Measurements from ENCODE around the gene RASSF7. TPM values are rescaled to one million over a fixed set of nuclear protein-coding genes. Genes with fewer than 3 reads are reported as not detected.

Gene RASSF7
- total and polyA plus RNA-seq, 2 donors (not counting 3 experiments of a cell fraction or from before 2014, with no cell fraction given), result 14.1 to 19.9 TPM

DNA sequence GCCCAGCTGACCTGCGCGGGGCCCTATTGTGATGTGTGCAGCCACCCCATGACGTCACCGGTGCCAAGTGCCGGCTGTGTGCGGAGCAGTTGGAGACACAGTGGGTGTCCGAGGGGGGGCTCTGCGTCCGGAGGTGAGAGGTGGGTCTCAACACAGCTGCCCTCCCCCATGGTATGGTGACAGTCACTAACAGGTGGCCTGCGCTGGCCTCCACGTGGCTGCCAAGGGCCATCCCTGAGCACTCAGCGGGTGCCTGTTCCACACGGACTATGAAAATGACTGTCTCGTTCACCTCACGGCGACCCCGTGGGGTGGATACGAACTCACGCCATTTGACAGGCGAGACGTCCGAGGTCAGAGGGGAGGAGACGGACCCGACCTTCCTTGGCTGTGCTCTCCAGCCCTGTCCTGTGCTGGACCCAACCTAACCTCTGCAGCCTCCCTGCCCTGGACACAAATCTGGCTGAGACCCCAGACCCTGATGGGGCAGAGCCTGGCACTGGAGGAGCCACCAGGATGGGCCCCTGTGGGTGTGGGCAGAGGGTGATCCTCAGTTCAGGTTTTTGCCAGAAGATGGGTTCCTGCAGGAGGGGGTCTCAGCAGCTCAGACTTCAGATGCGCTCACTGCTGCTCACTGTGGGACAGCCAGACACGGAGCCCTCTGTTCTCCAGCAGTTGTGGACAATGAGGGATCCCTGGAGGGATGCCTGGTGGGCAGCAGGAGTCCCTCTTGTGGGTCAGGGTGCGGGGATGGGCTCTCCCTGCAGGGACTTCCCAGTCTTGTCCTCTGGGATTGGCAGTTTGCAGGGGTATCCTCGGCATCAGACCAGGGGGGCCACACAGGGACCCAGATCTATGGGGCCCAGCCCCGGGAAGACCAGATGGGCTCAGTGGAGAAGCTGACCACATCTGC lies 31.7 kb upstream of the RASSF7 start:
- DNase-seq (ENCODE audit: low read depth, low spot score) (no peak), FAIRE-seq (no peak)
- no TSS peak for BruUV-seq (replicated peaks)
- no peak overlapping the region for H3K4me3 ChIP-seq (replicated peaks in 1 of 3; ENCODE audit: insufficient read depth in 1 of 3, low read depth in 1 of 3, low read length in 3 of 3)
- peaks cover 4% of the 10 kb centered on the region for H3K4me1 ChIP-seq (ENCODE audit: control insufficient read depth, extremely low read depth, insufficient read depth, low read length)
- H3K9me1 ChIP-seq (replicated peaks; ENCODE audit: control insufficient read depth, extremely low read depth, insufficient read depth, low read length), result no peaks in the 10 kb centered on the region
- H3K79me2 ChIP-seq (ENCODE audit: control insufficient read depth, insufficient read depth, low read length), result peaks cover 7% of the 10 kb centered on the region
- H3K4me2 ChIP-seq (ENCODE audit: insufficient read depth, low read length), result no peak overlapping the region
- no peak overlapping the region for H3K9ac ChIP-seq (replicated peaks; ENCODE audit: extremely low read depth, insufficient read depth, low read length)
- no peak overlapping the region for H2AFZ ChIP-seq (ENCODE audit: low read depth, low read length)
- ChIA-PET CTCF (interaction anchor here (2.2 kb wide), 1 partner anchor 10 kb away, joined by 5 read pairs; no protein-coding TSS in a partner anchor), POLR2A (no interaction called here)
- dilution Hi-C loops (cut with MboI; ENCODE audit: extremely low pct_ligation_motif_present, low sequenced_read_pairs) (no loop called here), intact Hi-C loops (cut with micrococcal nuclease) (no loop called here)
- H3K27ac ChIP-seq (ENCODE audit: insufficient read depth, low read depth, low read length), result no peak overlapping the region
- no peaks in the 10 kb centered on the region for H4K20me1 ChIP-seq (replicated peaks; ENCODE audit: control insufficient read depth, extremely low read depth, insufficient read depth, low read length)
- H3K27me3 ChIP-seq (ENCODE audit: control insufficient read depth in 2 of 2, insufficient read depth in 2 of 2, low read length in 2 of 2), result no peaks in the 10 kb centered on the region
- TF ChIP-seq GATA2 (IDR thresholded peaks at IDR 0.05; ENCODE audit: insufficient read depth, insufficient read length, low read depth, low read length), result no peak
- peaks cover 4 to 18% of the 10 kb centered on the region in 2 experiments for H3K36me3 ChIP-seq (ENCODE audit: control insufficient read depth in 2 of 2, extremely low read depth in 1 of 2, insufficient read depth in 2 of 2, low read length in 2 of 2)
- H3K9me3 ChIP-seq (replicated peaks; ENCODE audit: control insufficient read depth, insufficient read depth, low read length), result no peaks in the 10 kb centered on the region

DNA sequence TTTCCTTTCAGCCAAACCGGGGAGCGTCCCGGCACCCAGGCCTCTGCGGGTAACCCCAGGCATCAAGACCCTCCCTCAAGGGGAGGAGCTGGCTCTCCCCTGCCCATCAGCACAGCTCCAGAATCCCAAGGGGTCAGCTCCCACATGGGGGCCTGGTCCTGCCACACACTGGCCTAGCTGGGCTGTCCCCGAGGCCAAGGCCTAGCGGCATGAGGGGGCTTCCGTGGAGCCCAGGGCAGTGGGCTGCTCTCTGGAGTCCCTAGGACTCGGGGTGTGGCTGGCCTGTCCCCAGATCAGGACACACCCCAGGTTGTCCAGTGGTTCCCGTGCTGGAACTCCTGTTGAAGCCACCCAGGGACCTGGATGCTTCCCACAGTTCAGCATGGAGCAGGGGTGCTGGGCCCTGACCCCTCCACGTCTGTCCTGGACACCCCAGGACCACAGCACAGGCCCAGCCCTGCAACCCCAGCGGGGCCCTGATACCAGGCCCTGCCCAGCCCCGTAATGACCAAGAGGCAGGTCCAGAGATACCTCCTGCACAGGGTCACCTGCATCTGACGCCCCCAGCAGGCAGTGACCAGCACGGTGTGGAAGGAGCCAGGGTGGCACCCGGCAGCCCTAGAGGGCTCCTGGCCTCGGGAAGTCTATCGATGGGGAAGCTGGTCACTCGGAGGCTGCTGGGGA lies 30.9 kb upstream of the RASSF7 start:
- CTCF ChIA-PET, result no interaction called here
- Histone ChIP-seq H3K9me1 (replicated peaks; ENCODE audit: control insufficient read depth, extremely low read depth, insufficient read depth, low read length) (no peaks in the 10 kb centered on the region), H3K4me2 (ENCODE audit: insufficient read depth, low read length) (no peak overlapping the region), H3K4me1 (ENCODE audit: control insufficient read depth, extremely low read depth, insufficient read depth, low read length) (peaks cover 4% of the 10 kb centered on the region), H3K9me3 (replicated peaks; ENCODE audit: control insufficient read depth, insufficient read depth, low read length) (no peaks in the 10 kb centered on the region), H4K20me1 (replicated peaks; ENCODE audit: control insufficient read depth, extremely low read depth, insufficient read depth, low read length) (no peaks in the 10 kb centered on the region), H3K36me3 (ENCODE audit: control insufficient read depth in 2 of 2, extremely low read depth in 1 of 2, insufficient read depth in 2 of 2, low read length in 2 of 2) (peaks cover 4 to 18% of the 10 kb centered on the region in 2 experiments), H3K27me3 (ENCODE audit: control insufficient read depth in 2 of 2, insufficient read depth in 2 of 2, low read length in 2 of 2) (no peaks in the 10 kb centered on the region), H3K9ac (replicated peaks; ENCODE audit: extremely low read depth, insufficient read depth, low read length) (no peak overlapping the region), H3K79me2 (ENCODE audit: control insufficient read depth, insufficient read depth, low read length) (peaks cover 15% of the 10 kb centered on the region), H3K27ac (ENCODE audit: insufficient read depth, low read depth, low read length) (no peak overlapping the region), H3K4me3 (replicated peaks in 1 of 3; ENCODE audit: insufficient read depth in 1 of 3, low read depth in 1 of 3, low read length in 3 of 3) (no peak overlapping the region), H2AFZ (ENCODE audit: low read depth, low read length) (no peak overlapping the region)
- DNase-seq (ENCODE audit: low read depth, low spot score), result no peak
- intact Hi-C loops (cut with micrococcal nuclease) (no loop called here), dilution Hi-C loops (cut with MboI; ENCODE audit: extremely low pct_ligation_motif_present, low sequenced_read_pairs) (no loop called here)
- FAIRE-seq, result no peak
- BruUV-seq (replicated peaks), result no TSS peak
- POLR2A ChIA-PET, result no interaction called here
- TF ChIP-seq FOS (IDR thresholded peaks at IDR 0.05; ENCODE audit: borderline replicate concordance, insufficient read depth, low read length), result no peak
- no peak for TF ChIP-seq GATA2 (IDR thresholded peaks at IDR 0.05; ENCODE audit: insufficient read depth, insufficient read length, low read depth, low read length)
- TF ChIP-seq POLR2AphosphoS5 (IDR thresholded peaks at IDR 0.05; ENCODE audit: insufficient read depth, low read depth, low read length), result no peak
- TF ChIP-seq, protein P1, sequence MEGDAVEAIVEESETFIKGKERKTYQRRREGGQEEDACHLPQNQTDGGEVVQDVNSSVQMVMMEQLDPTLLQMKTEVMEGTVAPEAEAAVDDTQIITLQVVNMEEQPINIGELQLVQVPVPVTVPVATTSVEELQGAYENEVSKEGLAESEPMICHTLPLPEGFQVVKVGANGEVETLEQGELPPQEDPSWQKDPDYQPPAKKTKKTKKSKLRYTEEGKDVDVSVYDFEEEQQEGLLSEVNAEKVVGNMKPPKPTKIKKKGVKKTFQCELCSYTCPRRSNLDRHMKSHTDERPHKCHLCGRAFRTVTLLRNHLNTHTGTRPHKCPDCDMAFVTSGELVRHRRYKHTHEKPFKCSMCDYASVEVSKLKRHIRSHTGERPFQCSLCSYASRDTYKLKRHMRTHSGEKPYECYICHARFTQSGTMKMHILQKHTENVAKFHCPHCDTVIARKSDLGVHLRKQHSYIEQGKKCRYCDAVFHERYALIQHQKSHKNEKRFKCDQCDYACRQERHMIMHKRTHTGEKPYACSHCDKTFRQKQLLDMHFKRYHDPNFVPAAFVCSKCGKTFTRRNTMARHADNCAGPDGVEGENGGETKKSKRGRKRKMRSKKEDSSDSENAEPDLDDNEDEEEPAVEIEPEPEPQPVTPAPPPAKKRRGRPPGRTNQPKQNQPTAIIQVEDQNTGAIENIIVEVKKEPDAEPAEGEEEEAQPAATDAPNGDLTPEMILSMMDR (IDR thresholded peaks at IDR 0.05; ENCODE audit: extremely low read depth in 1 of 2, insufficient read depth in 1 of 2, low read depth in 1 of 2, low read length in 2 of 2), result no peak
- TF ChIP-seq JUN (IDR thresholded peaks at IDR 0.05; ENCODE audit: borderline replicate concordance, insufficient read depth, insufficient read length, low read depth), result no peak
- no peak for TF ChIP-seq MYC (IDR thresholded peaks at IDR 0.05; ENCODE audit: low read depth, low read length)
- no peak for TF ChIP-seq POLR2A (IDR thresholded peaks at IDR 0.05; ENCODE audit: low read depth, low read length)
- TF ChIP-seq EZH2 (IDR thresholded peaks at IDR 0.05; ENCODE audit: borderline replicate concordance, low read depth, low read length, severe bottlenecking), result no peak
- TF ChIP-seq, protein P2, sequence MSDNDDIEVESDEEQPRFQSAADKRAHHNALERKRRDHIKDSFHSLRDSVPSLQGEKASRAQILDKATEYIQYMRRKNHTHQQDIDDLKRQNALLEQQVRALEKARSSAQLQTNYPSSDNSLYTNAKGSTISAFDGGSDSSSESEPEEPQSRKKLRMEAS (IDR thresholded peaks at IDR 0.05; ENCODE audit: insufficient read depth, insufficient read length), result no peak
